HepG2 (cell line): ENCODE measurements around the gene OR5L1. TPM values are rescaled to one million over a fixed set of nuclear protein-coding genes. Genes with fewer than 3 reads are reported as not detected.

ENCODE experiments used
- ATAC-seq: fragments of 200-7000 bp; cut with Tn5 transposase; 3 replicates; pipeline ENCODE4 v1.9.1; 2020; ENCODE audit warnings: mild to moderate bottlenecking, moderate library complexity
- BruUV-seq: library from RNA; stranded (reverse); fragments of 400-500 nt; replicated peaks from 2 replicates; lab custom pipeline; 2021; lab: Mats Ljungman, UMichigan
- CTCF ChIA-PET: fragments of 300-600 bp; formaldehyde crosslinking; extraction: SDS; loops from one replicate; lab custom pipeline; 2021; ENCODE audit warnings: low total read pairs, inconsistent platforms, low intra/inter-chr PET ratio; lab: Yijun Ruan, JAX
- POLR2A ChIA-PET: fragments of 350-600 bp; sonication (Branson Sonifier 250); formaldehyde crosslinking; loops from one replicate; lab custom pipeline; 2020; ENCODE audit warnings: antibody characterized with exemption, inconsistent platforms; lab: Yijun Ruan, JAX
- DNase-seq: peaks from one replicate; pipeline ENCODE4 v3.0.0-alpha.2; 2015; ENCODE audit warnings: low spot score
- FAIRE-seq: peaks from 3 replicates; lab custom pipeline; 2011; peaks lifted over from hg19 to GRCh38; lab: Jason Lieb, UNC
- H2AFZ ChIP-seq: one replicate; pipeline ENCODE4 v1.6.1; 2011; ENCODE audit warnings: low read length, inconsistent platforms
- H3K27ac ChIP-seq: fragments of 300-600 bp; 3 replicates; pipeline ENCODE4 v1.8.0; 2011; ENCODE audit warnings: mixed run types, mild to moderate bottlenecking, mixed read lengths, low read length, inconsistent platforms; ENCODE audit not compliant: insufficient read depth; ENCODE audit errors: extremely low read length
- H3K27me3 ChIP-seq, 2 experiments: fragments of 200-600 bp in 1 of 2; 2 replicates in 1 of 2; 3 replicates in 1 of 2; pipeline versions ENCODE4 v1.6.0 to v1.8.0; 2011; ENCODE audit warnings: low read length in 2 of 2, mild to moderate bottlenecking in 2 of 2, moderate library complexity in 2 of 2, inconsistent platforms in 1 of 2; ENCODE audit not compliant: insufficient read depth in 2 of 2, control insufficient read depth in 1 of 2
- H3K36me3 ChIP-seq, 2 experiments: fragments of 200-600 bp in 1 of 2; replicated peaks in 1 of 2; 2 replicates in 1 of 2; 3 replicates in 1 of 2; pipeline versions ENCODE4 v1.5.1 to v1.8.0; 2011; ENCODE audit warnings: low read length in 2 of 2, inconsistent platforms in 1 of 2; ENCODE audit not compliant: insufficient read depth in 2 of 2, control insufficient read depth in 1 of 2
- H3K4me1 ChIP-seq: 2 replicates; pipeline ENCODE4 v1.5.1; 2012; ENCODE audit warnings: low read length, inconsistent platforms; ENCODE audit not compliant: insufficient read depth
- H3K4me2 ChIP-seq: 2 replicates; pipeline ENCODE4 v1.6.0; 2011; ENCODE audit warnings: low read depth, low read length, inconsistent platforms
- H3K4me3 ChIP-seq, 3 experiments: fragments of 200-600 bp in 1 of 3; sonication (generic), shearing (Covaris generic) in 1 of 3; replicated peaks in 1 of 3; 2 replicates each; pipeline ENCODE4 v1.5.1; 2011 to 2016; ENCODE audit warnings: low read length in 3 of 3, inconsistent platforms in 2 of 3, low read depth in 2 of 3, mild to moderate bottlenecking in 2 of 3, control low read depth in 1 of 3, mixed read lengths in 1 of 3; ENCODE audit not compliant: insufficient read depth in 1 of 3
- H3K79me2 ChIP-seq: one replicate; pipeline ENCODE4 v1.6.1; 2011; ENCODE audit warnings: low read length, inconsistent platforms; ENCODE audit not compliant: insufficient read depth
- H3K9ac ChIP-seq: 2 replicates; pipeline ENCODE4 v1.6.0; 2011; ENCODE audit warnings: mild to moderate bottlenecking, low read depth, low read length, inconsistent platforms; ENCODE audit not compliant: insufficient read depth
- H3K9me3 ChIP-seq: 2 replicates; pipeline ENCODE4 v1.5.1; 2012; ENCODE audit warnings: mild to moderate bottlenecking, low read length
- H4K20me1 ChIP-seq: 2 replicates; pipeline ENCODE4 v1.6.0; 2011; ENCODE audit warnings: inconsistent platforms, mild to moderate bottlenecking, low read length, moderate library complexity; ENCODE audit not compliant: insufficient read depth
- AGO1 ChIP-seq: fragments of 200-400 bp; formaldehyde crosslinking; IDR thresholded peaks from 2 replicates; pipeline ENCODE4 v1.6.1; 2017; ENCODE audit warnings: mild to moderate bottlenecking, low read depth, low read length, moderate library complexity; ENCODE audit not compliant: poor library complexity, severe bottlenecking
- HNRNPLL ChIP-seq: fragments of 200-400 bp; formaldehyde crosslinking; IDR thresholded peaks from 2 replicates; pipeline ENCODE4 v1.6.1; 2017; ENCODE audit warnings: mild to moderate bottlenecking, low read depth, low read length; ENCODE audit not compliant: poor library complexity, severe bottlenecking
- MXI1 ChIP-seq: IDR thresholded peaks from 3 replicates; pipeline ENCODE4 v1.6.1; 2012; ENCODE audit warnings: low read depth, low read length, inconsistent platforms, borderline replicate concordance
- NFE2L1 ChIP-seq: sonication (generic); formaldehyde crosslinking; IDR thresholded peaks from 2 replicates; pipeline ENCODE4 v1.4.0; 2020; ENCODE audit warnings: missing genetic modification reagents, mild to moderate bottlenecking, borderline replicate concordance
- NFRKB ChIP-seq: fragments of 450-650 bp; IDR thresholded peaks from 2 replicates; pipeline ENCODE4 v1.6.1; 2017
- PPARG ChIP-seq: conservative IDR thresholded peaks from 2 replicates; pipeline ENCODE4 v1.6.1; 2016; ENCODE audit warnings: missing biosample characterization, missing genetic modification reagents
- RFX5 ChIP-seq: IDR thresholded peaks from 2 replicates; pipeline ENCODE4 v1.6.1; 2011; ENCODE audit warnings: low read depth, low read length, improper control_type of control experiment
- ZNF136 ChIP-seq: sonication (generic); formaldehyde crosslinking; IDR thresholded peaks from 2 replicates; pipeline ENCODE4 v1.8.1; 2022; ENCODE audit warnings: low read depth, mild to moderate bottlenecking, moderate library complexity, missing genetic modification reagents
- ZNF354B ChIP-seq: sonication (generic); formaldehyde crosslinking; IDR thresholded peaks from 2 replicates; pipeline ENCODE4 v1.8.0; 2022; ENCODE audit warnings: mild to moderate bottlenecking, missing genetic modification reagents
- ZNF460 ChIP-seq: sonication (generic); formaldehyde crosslinking; IDR thresholded peaks from 2 replicates; pipeline ENCODE4 v1.5.1; 2020; ENCODE audit warnings: missing genetic modification reagents, mild to moderate bottlenecking, borderline replicate concordance
- ZNF556 ChIP-seq: sonication (generic); formaldehyde crosslinking; IDR thresholded peaks from 2 replicates; pipeline ENCODE4 v1.4.0; 2020; ENCODE audit warnings: mild to moderate bottlenecking, missing genetic modification reagents, borderline replicate concordance
- ZNF781 ChIP-seq: sonication (generic); formaldehyde crosslinking; IDR thresholded peaks from 2 replicates; pipeline ENCODE4 v1.5.1; 2020; ENCODE audit warnings: borderline replicate concordance, mild to moderate bottlenecking, missing genetic modification reagents; ENCODE audit errors: not compliant biosample characterization
- ZNF878 ChIP-seq: sonication (generic); formaldehyde crosslinking; IDR thresholded peaks from 2 replicates; pipeline ENCODE4 v1.8.1; 2023; ENCODE audit warnings: mild to moderate bottlenecking, missing genetic modification reagents, moderate library complexity
- WGBS: methylation state at CpG from one replicate; pipeline ENCODE4 v1.1.6; 2017; ENCODE audit warnings: low lambda C conversion rate; 5-methylcytosine and 5-hydroxymethylcytosine counted together
- in situ Hi-C: cut with HindIII; loops from 2 replicates; pipeline ENCODE4 v1.10.0; 2017; ENCODE audit warnings: low pct_unique_long_range_greater_than_20kb; ENCODE audit not compliant: extremely low pct_ligation_motif_present
- intact Hi-C: fragments of 100-400 bp; cut with micrococcal nuclease; formaldehyde crosslinking; loops from one replicate; pipeline ENCODE4 v1.10.0; 2022; ENCODE audit not compliant: unreplicated experiment
- polyA plus RNA-seq, 8 experiments: library from polyadenylated mRNA; depleted of rRNA in 3 of 8; stranded (reverse) in 7 of 8; unstranded in 1 of 8; fragments of >200 nt; fragmentation: Illumina TruSeq in 4 of 8; extraction: Trizol in 4 of 8; gene quantifications; 2 replicates each; pipeline versions ENCODE4 v1.2.1 to v1.2.3, GENCODE V29; 2011 to 2016; ENCODE audit warnings: low read depth in 4 of 8, missing spikeins in 1 of 8, mixed read lengths in 1 of 8; ENCODE audit not compliant: insufficient read depth in 1 of 8
- total RNA-seq, 5 experiments: library from RNA; depleted of rRNA; stranded (reverse); fragments of >200 nt; fragmentation: Illumina TruSeq; extraction: Trizol; gene quantifications; 2 replicates each; pipeline ENCODE4 v1.2.3, GENCODE V29; 2016; ENCODE audit warnings: low read depth in 1 of 5
- TF ChIP-seq, protein P1 (sequence below): sonication (generic); formaldehyde crosslinking; IDR thresholded peaks from 2 replicates; pipeline ENCODE4 v1.4.0; 2020; ENCODE audit warnings: missing genetic modification reagents
- TF ChIP-seq, protein P2 (sequence below): sonication (generic); formaldehyde crosslinking; IDR thresholded peaks from 2 replicates; pipeline ENCODE4 v1.4.0; 2020; ENCODE audit warnings: mild to moderate bottlenecking, missing genetic modification reagents, borderline replicate concordance

OR5L1 gene
- total and polyA plus RNA-seq, 2 of the 13 experiments (the other 11 are each of a cell fraction or from before 2014, with no cell fraction given), result not detected

DNA sequence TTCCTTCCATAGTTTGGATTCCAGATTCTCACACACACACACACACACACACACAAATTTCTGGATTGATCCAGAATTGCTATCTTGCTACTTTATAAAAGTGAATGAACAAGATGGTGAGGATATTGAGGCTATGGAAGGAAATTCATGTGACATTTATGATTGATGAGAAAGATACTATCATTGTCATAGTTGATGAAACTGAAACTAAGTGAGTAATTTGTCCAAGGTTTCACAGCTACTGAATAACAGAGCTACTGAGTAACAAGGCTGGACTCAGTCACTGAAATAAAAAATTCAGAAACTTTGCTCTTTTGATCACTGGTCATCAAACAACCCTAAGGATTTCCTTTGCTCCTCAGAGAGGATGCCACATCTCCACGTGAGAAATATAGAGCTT is 43.5 kb downstream of the OR5L1 start:
- POLR2A ChIA-PET, result no interaction called here
- FAIRE-seq, result no peak
- in situ Hi-C loops, result no loop called here
- TF ChIP-seq ZNF781, result no peak
- TF ChIP-seq PPARG (CRISPR knock-in tag), result no peak
- no peak for TF ChIP-seq ZNF878 (CRISPR knock-in tag)
- no peak for TF ChIP-seq RFX5
- no peak for TF ChIP-seq ZNF136 (CRISPR knock-in tag)
- TF ChIP-seq, protein P1, sequence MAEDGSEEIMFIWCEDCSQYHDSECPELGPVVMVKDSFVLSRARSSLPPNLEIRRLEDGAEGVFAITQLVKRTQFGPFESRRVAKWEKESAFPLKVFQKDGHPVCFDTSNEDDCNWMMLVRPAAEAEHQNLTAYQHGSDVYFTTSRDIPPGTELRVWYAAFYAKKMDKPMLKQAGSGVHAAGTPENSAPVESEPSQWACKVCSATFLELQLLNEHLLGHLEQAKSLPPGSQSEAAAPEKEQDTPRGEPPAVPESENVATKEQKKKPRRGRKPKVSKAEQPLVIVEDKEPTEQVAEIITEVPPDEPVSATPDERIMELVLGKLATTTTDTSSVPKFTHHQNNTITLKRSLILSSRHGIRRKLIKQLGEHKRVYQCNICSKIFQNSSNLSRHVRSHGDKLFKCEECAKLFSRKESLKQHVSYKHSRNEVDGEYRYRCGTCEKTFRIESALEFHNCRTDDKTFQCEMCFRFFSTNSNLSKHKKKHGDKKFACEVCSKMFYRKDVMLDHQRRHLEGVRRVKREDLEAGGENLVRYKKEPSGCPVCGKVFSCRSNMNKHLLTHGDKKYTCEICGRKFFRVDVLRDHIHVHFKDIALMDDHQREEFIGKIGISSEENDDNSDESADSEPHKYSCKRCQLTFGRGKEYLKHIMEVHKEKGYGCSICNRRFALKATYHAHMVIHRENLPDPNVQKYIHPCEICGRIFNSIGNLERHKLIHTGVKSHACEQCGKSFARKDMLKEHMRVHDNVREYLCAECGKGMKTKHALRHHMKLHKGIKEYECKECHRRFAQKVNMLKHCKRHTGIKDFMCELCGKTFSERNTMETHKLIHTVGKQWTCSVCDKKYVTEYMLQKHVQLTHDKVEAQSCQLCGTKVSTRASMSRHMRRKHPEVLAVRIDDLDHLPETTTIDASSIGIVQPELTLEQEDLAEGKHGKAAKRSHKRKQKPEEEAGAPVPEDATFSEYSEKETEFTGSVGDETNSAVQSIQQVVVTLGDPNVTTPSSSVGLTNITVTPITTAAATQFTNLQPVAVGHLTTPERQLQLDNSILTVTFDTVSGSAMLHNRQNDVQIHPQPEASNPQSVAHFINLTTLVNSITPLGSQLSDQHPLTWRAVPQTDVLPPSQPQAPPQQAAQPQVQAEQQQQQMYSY (CRISPR knock-in tag), result no peak
- TF ChIP-seq ZNF354B (CRISPR knock-in tag), result no peak
- no peak for TF ChIP-seq HNRNPLL
- no peak for TF ChIP-seq ZNF460 (CRISPR knock-in tag)
- TF ChIP-seq, protein P2, sequence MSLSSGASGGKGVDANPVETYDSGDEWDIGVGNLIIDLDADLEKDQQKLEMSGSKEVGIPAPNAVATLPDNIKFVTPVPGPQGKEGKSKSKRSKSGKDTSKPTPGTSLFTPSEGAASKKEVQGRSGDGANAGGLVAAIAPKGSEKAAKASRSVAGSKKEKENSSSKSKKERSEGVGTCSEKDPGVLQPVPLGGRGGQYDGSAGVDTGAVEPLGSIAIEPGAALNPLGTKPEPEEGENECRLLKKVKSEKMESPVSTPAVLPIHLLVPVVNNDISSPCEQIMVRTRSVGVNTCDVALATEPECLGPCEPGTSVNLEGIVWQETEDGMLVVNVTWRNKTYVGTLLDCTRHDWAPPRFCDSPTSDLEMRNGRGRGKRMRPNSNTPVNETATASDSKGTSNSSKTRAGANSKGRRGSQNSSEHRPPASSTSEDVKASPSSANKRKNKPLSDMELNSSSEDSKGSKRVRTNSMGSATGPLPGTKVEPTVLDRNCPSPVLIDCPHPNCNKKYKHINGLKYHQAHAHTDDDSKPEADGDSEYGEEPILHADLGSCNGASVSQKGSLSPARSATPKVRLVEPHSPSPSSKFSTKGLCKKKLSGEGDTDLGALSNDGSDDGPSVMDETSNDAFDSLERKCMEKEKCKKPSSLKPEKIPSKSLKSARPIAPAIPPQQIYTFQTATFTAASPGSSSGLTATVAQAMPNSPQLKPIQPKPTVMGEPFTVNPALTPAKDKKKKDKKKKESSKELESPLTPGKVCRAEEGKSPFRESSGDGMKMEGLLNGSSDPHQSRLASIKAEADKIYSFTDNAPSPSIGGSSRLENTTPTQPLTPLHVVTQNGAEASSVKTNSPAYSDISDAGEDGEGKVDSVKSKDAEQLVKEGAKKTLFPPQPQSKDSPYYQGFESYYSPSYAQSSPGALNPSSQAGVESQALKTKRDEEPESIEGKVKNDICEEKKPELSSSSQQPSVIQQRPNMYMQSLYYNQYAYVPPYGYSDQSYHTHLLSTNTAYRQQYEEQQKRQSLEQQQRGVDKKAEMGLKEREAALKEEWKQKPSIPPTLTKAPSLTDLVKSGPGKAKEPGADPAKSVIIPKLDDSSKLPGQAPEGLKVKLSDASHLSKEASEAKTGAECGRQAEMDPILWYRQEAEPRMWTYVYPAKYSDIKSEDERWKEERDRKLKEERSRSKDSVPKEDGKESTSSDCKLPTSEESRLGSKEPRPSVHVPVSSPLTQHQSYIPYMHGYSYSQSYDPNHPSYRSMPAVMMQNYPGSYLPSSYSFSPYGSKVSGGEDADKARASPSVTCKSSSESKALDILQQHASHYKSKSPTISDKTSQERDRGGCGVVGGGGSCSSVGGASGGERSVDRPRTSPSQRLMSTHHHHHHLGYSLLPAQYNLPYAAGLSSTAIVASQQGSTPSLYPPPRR (CRISPR knock-in tag), result no peak
- TF ChIP-seq AGO1, result no peak
- no peak for TF ChIP-seq ZNF556
- no peak for TF ChIP-seq NFRKB
- no peak for TF ChIP-seq MXI1
- TF ChIP-seq NFE2L1 (CRISPR knock-in tag), result no peak

More for the DNA sequence above, 43.5 kb downstream of the OR5L1 start:
- DNase-seq, result no peak
- H3K4me2 ChIP-seq, result no peak overlapping the region
- H3K4me1 ChIP-seq, result no peaks in the 10 kb centered on the region
- H3K27ac ChIP-seq, result no peak overlapping the region
- H3K9ac ChIP-seq, result no peak overlapping the region
- H3K9me3 ChIP-seq, result 0 out of 2 replicates have a peak, but pooled peaks cover 4% of the 10 kb centered on the region
- H3K79me2 ChIP-seq, result no peaks in the 10 kb centered on the region
- WGBS, result 7% methylated on average over 1 of the region's 1 CpG
- intact Hi-C loops, result no loop called here
- no peaks in the 10 kb centered on the region for H3K36me3 ChIP-seq
- H4K20me1 ChIP-seq, result no peaks in the 10 kb centered on the region
- no peak overlapping the region for H3K4me3 ChIP-seq
- no TSS peak for BruUV-seq
- ATAC-seq, result no peak
- CTCF ChIA-PET, result no interaction called here
- no peaks in the 10 kb centered on the region for H3K27me3 ChIP-seq
- H2AFZ ChIP-seq, result no peak overlapping the region
